ENCODE data around the gene ABI3.
A peak's percentile ranks its signal among the peaks of the same experiment; 100 is the strongest.

The ABI3 gene

DNA sequence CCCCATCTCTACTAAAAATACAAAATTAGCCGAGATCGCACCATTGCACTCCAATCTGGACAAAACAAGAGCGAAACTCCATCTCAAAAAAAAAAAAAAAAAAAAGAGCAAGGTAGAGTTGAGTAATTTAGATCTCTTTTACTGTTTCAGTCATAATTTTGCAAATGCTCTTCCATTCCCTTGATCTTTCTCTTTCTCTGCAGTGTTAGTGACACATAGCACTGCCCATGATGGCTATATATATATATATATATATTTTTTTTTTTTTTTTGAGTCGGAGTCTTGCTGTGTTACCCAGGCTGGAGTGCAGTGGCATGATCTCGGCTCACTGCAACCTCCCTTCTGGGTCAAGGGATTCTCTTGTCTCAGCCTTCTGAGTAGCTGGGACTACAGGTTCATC lies 32.3 kb downstream of the ABI3 start:
- TF ChIP-seq CTCF (IDR thresholded peaks at IDR 0.05; ENCODE audit: low read length, missing control alignments), result no peak

DNA sequence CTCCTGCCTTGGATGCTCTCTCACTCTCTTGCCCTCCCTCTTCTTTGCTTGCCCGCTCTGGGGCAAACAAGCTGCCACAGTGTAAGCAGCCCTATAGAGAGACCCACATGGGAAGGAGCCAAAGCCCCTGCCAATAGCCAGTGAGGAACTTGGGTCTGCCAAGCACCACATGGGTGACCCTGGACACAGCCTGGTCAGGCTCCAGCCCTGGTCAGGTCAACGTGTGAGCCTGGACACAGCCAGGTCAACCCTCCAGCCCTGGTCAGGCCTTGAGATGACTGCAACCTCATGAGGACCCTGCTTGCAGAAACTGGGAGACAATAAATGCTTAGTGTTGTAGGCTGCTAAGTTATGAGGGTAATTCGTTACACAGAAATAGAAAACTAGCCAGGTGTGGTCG lies 34.3 kb downstream of the ABI3 start:
- H3K4me3 ChIP-seq (replicated peaks; ENCODE audit: low read depth, low read length), result no peak overlapping the region
- no peak for TF ChIP-seq CTCF (IDR thresholded peaks at IDR 0.05; ENCODE audit: low read length, missing control alignments)
- DNase-seq (ENCODE audit: low read depth), result no peak

More for the DNA sequence above, 32.3 kb downstream of the ABI3 start:
- no peak overlapping the region for H3K4me3 ChIP-seq (replicated peaks; ENCODE audit: low read depth, low read length)
- no peak for DNase-seq (ENCODE audit: low read depth)

DNA sequence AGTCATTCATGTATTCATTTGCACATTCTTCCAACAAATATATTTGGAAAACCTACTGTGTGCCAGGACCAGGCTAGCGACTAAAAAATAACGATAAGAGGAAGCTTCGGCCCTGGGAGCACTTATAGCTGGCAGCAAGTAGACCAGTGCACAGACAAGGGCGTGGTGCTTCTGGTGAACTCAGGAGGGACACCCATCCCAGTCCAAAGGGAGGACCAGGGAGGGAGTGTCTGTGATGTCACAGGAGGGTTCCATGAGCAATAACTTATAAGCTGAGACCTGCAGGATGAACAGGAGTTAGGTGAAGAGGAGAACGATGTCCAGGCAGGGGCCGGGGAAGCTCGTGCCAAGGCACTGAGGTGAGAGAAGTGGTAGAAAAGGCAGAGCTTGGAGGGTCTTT lies 37.4 kb downstream of the ABI3 start:
- DNase-seq (ENCODE audit: low read depth), result no peak
- no peak overlapping the region for H3K4me3 ChIP-seq (replicated peaks; ENCODE audit: low read depth, low read length)

GRCh38 chr17:49249292-49249794 lies 38.8 kb downstream of the ABI3 start:
- no peak for TF ChIP-seq CTCF (IDR thresholded peaks at IDR 0.05; ENCODE audit: low read length, missing control alignments)
- H3K4me3 ChIP-seq (replicated peaks; ENCODE audit: low read depth, low read length), result no peak overlapping the region
- peak; percentile 41 for DNase-seq (ENCODE audit: low read depth)

More for the DNA sequence above, 37.4 kb downstream of the ABI3 start:
- no peak for TF ChIP-seq CTCF (IDR thresholded peaks at IDR 0.05; ENCODE audit: low read length, missing control alignments)

- no peak for TF ChIP-seq CTCF (IDR thresholded peaks at IDR 0.05; ENCODE audit: low read length, missing control alignments)
- DNase-seq (ENCODE audit: low read depth), result no peak
- H3K4me3 ChIP-seq (replicated peaks; ENCODE audit: low read depth, low read length), result no peak overlapping the region
Observed at GRCh38 chr17:49249890-49250522, 39.5 kb downstream of the ABI3 start.

DNA sequence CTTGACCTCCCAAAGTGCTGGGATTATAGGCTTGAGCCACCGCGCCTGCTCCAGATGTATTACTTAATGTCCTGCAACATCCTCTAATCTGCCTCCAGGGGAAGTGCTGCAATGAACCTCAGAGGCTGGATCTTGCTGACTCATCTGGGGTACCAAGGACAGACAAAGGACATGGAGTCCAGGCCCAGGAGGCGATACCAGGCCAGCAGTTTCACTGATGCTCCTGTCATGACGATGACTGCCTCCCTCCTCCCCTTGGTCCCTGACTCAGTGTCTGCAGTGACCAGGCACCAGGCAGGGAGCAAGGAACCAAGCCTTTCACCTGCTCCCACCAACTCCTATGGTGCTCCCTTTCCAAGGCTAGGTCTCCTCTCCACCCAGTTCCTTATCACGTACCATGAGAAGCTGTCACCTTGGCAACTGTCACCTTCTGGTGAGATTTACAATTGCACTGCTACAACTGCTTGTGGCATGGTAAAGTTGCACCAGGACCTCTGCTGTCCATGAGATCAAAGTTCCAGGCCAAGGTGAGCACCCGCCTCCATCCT lies 41.7 kb downstream of the ABI3 start:
- no peak for TF ChIP-seq CTCF (IDR thresholded peaks at IDR 0.05; ENCODE audit: low read length, missing control alignments)
- no peak overlapping the region for H3K4me3 ChIP-seq (replicated peaks; ENCODE audit: low read depth, low read length)
- peak; percentile 58 for DNase-seq (ENCODE audit: low read depth)

DNA sequence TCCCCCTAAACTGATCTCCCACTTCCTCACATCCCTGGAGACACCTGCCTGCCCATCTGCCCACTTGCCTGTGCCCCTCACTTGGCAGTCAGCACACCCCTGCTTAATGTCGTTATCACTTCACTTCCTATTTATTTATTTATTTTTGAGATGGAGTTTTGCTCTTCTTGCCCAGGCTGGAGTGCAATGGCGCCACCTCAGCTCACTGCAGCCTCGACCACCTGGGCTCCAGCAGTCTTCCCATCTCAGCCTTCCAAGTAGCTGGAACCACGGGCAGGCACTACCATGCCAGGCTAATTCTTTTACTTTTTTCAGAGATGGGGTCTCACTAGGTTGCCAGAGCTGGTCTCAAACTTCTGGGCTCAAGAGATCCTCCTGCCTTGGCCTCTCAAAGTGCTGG lies 43.6 kb downstream of the ABI3 start:
- no peak for TF ChIP-seq CTCF (IDR thresholded peaks at IDR 0.05; ENCODE audit: low read length, missing control alignments)

More for the DNA sequence above, 43.6 kb downstream of the ABI3 start:
- H3K4me3 ChIP-seq (replicated peaks; ENCODE audit: low read depth, low read length), result no peak overlapping the region
- no peak for DNase-seq (ENCODE audit: low read depth)
